PFSK-1 (cell line): ENCODE measurements around the gene GALNTL6.

Source experiments
- FOXP2 ChIP-seq: optimal IDR thresholded peaks from 2 replicates; pipeline ENCODE3; 2011; ENCODE audit warnings: borderline replicate concordance, control low read depth, inconsistent platforms; ENCODE audit not compliant: insufficient read depth; ENCODE audit errors: extremely low read length, extremely low read depth
- POLR2AphosphoS5 ChIP-seq: IDR thresholded peaks from 2 replicates; pipeline ENCODE4 v1.6.1; 2012; ENCODE audit warnings: low read depth, mild to moderate bottlenecking, control low read depth, low read length, moderate library complexity
- SIN3A ChIP-seq: IDR thresholded peaks from 2 replicates; pipeline ENCODE4 v1.6.1; 2012; ENCODE audit warnings: mild to moderate bottlenecking, low read length, moderate library complexity, borderline replicate concordance; ENCODE audit not compliant: insufficient read depth
- TAF1 ChIP-seq: IDR thresholded peaks from 2 replicates; pipeline ENCODE4 v1.6.1; 2012; ENCODE audit warnings: low read length, control low read depth, borderline replicate concordance; ENCODE audit not compliant: insufficient read depth
- TF ChIP-seq, protein P1 (sequence below), 2 experiments: IDR thresholded peaks; 2 replicates each; pipeline versions ENCODE4 v1.6.1 to v1.8.0; 2011 to 2012; ENCODE audit warnings: low read depth in 2 of 2, low read length in 2 of 2, control low read depth in 1 of 2, inconsistent platforms in 1 of 2, mild to moderate bottlenecking in 1 of 2, moderate library complexity in 1 of 2; ENCODE audit not compliant: insufficient read depth in 1 of 2

Gene GALNTL6

GRCh38 chr4:172982151-172982590 is 1169.0 kb downstream of the GALNTL6 start:
- no peak for TF ChIP-seq FOXP2
- TF ChIP-seq SIN3A, result no peak
- TF ChIP-seq, protein P1, sequence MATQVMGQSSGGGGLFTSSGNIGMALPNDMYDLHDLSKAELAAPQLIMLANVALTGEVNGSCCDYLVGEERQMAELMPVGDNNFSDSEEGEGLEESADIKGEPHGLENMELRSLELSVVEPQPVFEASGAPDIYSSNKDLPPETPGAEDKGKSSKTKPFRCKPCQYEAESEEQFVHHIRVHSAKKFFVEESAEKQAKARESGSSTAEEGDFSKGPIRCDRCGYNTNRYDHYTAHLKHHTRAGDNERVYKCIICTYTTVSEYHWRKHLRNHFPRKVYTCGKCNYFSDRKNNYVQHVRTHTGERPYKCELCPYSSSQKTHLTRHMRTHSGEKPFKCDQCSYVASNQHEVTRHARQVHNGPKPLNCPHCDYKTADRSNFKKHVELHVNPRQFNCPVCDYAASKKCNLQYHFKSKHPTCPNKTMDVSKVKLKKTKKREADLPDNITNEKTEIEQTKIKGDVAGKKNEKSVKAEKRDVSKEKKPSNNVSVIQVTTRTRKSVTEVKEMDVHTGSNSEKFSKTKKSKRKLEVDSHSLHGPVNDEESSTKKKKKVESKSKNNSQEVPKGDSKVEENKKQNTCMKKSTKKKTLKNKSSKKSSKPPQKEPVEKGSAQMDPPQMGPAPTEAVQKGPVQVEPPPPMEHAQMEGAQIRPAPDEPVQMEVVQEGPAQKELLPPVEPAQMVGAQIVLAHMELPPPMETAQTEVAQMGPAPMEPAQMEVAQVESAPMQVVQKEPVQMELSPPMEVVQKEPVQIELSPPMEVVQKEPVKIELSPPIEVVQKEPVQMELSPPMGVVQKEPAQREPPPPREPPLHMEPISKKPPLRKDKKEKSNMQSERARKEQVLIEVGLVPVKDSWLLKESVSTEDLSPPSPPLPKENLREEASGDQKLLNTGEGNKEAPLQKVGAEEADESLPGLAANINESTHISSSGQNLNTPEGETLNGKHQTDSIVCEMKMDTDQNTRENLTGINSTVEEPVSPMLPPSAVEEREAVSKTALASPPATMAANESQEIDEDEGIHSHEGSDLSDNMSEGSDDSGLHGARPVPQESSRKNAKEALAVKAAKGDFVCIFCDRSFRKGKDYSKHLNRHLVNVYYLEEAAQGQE (IDR thresholded peaks at IDR 0.05; ENCODE audit: insufficient read depth in 1 of 2, low read depth in 2 of 2, low read length in 2 of 2), result no peak
- TF ChIP-seq TAF1, result no peak
- TF ChIP-seq POLR2AphosphoS5, result no peak

DNA sequence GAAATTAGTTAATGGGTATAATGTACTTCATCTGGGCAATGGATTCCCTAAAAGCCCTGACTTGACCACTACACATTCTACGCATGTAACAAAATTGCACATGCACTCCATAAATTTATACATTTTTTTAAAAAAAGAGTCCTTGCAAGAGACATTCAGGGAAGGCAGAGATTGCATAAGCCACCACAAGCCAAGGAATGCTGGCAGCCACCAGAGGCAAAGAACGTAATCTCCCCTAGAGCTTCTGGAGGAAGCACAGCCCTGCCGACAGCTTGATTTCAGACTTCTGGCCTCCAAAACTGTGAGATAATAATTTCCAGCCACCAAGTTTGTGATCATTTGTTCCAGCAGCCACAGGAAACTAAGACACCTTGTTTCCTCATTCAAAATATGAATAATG is 1169.8 kb downstream of the GALNTL6 start:
- no peak for TF ChIP-seq TAF1
- no peak for TF ChIP-seq FOXP2
- TF ChIP-seq, protein P1 (IDR thresholded peaks at IDR 0.05; ENCODE audit: insufficient read depth in 1 of 2, low read depth in 2 of 2, low read length in 2 of 2), result no peak
- TF ChIP-seq SIN3A, result no peak
- no peak for TF ChIP-seq POLR2AphosphoS5

DNA sequence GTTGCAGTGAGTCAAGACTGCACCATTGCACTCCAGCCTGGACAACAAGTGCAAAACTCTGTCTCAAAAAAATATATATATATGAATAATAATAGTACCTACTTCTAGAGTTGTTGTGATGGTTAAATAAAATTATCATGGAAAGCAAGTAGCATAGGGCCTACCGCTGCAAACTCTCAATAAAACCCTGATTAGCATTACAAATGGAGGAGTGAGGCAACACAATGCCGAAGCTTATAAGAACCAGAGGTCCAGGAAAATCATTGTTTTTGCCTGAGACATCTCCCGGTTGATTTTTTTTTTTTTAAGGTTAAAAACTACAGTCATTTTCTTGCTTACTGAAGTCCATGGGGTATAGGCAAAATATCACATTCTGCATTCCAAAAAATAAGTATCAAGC is 1170.4 kb downstream of the GALNTL6 start:
- TF ChIP-seq TAF1 (no peak), SIN3A (no peak), POLR2AphosphoS5 (no peak), FOXP2 (no peak)
- TF ChIP-seq, protein P1 (IDR thresholded peaks at IDR 0.05; ENCODE audit: insufficient read depth in 1 of 2, low read depth in 2 of 2, low read length in 2 of 2), result no peak

DNA sequence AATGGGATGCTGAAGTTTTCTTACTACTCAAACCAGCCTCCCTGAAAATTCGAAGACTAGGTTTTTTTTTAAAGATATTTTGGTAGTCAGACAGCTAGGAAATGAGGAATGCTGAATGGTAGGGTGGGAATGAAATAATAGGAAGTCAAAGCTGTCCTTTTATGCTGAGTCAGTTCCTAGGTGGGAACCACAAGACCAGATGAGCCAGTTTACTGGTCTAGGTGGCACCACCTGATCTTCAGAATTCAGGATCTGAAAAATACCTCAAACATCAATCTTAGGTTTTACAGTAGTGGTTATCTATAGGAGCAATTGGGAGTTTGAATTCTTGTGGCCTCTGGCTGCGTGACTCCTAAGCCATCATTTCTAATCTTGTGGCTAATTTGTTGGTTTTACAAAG is 1172.3 kb downstream of the GALNTL6 start:
- no peak for TF ChIP-seq SIN3A
- no peak for TF ChIP-seq FOXP2
- TF ChIP-seq, protein P1 (IDR thresholded peaks at IDR 0.05; ENCODE audit: insufficient read depth in 1 of 2, low read depth in 2 of 2, low read length in 2 of 2), result no peak
- TF ChIP-seq TAF1, result no peak
- TF ChIP-seq POLR2AphosphoS5, result no peak

- TF ChIP-seq SIN3A (no peak), POLR2AphosphoS5 (no peak), FOXP2 (no peak), TAF1 (no peak)
- TF ChIP-seq, protein P1 (IDR thresholded peaks at IDR 0.05; ENCODE audit: insufficient read depth in 1 of 2, low read depth in 2 of 2, low read length in 2 of 2), result no peak
These were observed 1172.9 kb downstream of the GALNTL6 start for GRCh38 chr4:172986114-172986513.
